ENCODE results near the gene POFUT2.

The POFUT2 gene

DNA sequence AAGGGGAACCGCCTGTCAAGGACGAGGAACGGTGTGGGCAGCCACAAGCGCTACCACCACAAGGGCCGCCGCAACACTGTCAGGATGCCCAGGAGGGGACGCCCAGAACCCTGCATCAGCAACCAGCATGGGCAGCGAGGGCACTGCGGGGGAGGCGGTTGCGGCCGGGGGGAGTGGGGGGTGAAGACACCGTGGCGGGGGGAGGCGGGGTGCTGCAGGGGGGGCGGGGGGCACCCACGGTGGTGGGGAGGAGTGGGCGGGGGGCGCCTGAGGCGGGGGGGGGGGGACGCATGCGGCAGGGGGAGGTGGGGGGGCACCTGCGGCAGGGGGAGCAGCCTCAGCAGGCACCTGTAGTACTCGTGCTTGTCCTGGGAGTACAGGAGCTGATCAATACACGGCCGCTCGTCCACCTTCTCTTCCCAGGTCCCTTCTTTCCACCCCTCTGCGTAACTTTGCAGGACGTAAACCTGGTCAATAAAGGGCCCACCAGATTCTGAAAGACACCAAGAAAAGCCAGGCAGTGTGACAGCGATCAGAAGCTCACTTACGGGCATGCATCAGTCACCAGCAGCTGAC is 4.6 kb downstream of the POFUT2 start:
- DNase-seq (ENCODE audit: low read depth): no peak

DNA sequence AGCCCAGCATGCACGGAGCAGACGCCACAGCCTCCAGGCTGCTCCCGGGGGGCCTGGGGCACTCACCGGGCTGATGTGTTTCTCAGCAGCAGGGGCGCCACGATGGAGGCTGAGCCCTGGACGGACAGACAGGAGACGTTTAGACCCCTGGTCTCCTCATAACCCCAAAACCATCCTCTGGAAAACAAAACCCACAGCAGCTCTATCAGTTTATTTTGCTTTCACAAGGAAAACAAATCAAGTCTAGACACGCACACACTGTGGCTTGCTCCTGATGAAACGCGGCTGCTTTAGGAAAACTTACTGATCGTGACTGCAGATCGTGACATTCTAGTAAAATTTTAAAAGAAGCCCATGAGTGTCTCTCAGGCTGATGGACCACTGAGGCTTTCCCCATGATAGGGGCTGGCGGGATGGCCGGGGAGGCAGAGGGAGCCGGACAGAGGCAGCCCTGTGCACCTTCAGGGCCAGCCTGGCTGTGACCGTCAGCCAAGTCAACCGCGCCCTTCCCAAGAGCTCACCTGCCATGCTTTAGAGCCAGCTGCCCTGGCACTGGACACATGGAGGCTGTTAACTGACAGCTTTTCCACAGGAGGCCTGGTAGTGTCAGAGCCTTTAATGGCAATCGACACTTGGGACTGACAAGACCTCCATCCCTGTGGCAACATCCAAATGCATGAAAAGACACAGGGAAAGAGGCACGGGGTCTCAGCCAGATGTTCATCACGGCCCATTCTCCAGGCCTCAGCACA is 5.2 kb downstream of the POFUT2 start:
- DNase-seq (ENCODE audit: low read depth): no peak

DNA sequence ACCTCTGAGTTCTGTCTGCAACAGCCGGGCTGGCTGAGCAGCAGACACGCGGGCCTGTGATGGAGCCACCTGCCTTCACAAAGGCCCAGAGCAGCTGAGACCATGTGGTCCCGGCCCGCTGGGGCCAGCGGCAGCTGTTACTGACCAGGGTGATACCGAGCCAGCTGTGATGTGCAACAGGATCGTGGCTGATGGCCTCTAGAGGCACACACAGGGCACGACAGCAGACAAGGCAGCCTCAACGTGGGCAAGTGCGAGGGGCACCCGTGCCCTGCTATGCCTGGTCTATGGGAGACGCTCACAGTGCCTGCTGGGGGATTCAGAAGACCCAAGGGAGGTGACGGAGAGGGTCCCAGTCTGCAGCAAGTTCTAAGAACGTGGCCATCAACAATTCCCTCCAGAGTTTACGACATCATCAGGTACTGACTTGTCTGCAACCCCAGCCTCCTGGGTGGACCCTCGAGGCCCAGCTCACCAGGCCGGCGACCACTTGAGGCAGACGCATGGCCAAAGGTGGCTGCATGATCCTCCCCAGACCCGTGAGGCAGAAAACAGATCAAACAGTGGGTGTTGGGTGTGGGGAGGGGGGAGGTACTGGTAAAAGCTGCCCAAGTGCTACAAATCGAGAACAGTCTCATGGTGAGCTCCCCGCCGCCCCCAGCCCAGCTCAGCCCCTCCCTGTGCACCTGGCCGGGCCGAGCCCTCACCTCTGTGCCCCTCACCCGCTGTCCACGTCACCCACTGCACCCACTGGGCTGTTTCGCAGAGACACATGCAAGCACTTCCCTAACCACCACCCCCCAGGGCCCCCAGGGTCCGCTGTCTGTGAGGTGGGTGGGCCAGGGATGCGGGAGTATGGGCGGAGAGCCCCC is 6.0 kb downstream of the POFUT2 start:
- no peak for DNase-seq (ENCODE audit: low read depth)

DNA sequence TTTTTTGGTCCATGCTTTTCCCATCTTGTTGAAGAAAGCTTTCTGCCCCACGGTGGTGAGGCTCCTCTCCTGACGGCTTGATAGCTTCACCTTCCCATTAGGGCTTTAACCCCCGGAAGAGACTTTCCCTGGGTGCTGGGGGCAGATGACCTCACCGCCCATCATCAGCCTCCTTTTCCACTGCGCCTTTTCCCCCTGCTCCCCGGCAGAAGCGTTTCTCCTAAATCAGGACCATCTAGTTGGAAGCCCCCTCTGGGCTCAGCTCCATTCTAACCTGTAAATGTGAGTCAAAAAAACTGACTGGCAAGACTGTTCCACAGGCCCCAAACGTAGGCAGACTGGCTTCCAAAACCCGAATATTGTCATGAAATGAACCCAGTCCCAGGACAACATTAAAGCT is 6.7 kb downstream of the POFUT2 start:
- no peak for DNase-seq (ENCODE audit: low read depth)

DNA sequence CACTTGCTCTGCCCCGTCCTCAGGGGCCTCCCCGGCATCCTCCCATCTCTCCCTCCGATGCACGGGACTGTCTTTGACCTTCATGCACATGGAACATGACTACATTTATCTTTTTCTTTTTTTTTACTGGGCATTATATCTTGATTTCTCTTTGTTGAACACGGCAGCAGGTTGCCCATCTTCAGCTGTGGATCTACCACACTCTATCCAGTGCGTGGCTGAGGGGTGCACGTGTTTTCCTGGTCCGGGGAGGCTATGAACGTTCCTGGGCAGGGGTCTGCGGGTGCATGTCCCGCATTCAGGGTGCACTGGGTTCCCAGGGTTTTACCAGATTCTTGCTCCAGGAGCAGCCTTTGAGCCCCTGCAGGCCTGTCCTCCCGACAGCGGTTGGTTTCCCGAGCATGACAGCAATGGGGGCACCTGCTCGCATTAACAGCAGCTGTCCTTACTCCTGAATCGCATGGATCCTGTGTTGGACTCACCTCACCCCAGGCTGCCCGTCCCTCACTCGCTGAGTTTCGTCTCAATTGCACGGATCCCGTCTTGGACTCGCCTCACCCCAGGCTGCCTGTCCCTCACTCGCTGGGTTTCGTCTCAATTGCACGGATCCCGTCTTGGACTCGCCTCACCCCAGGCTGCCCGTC is 7.4 kb downstream of the POFUT2 start:
- no peak for DNase-seq (ENCODE audit: low read depth)

DNA sequence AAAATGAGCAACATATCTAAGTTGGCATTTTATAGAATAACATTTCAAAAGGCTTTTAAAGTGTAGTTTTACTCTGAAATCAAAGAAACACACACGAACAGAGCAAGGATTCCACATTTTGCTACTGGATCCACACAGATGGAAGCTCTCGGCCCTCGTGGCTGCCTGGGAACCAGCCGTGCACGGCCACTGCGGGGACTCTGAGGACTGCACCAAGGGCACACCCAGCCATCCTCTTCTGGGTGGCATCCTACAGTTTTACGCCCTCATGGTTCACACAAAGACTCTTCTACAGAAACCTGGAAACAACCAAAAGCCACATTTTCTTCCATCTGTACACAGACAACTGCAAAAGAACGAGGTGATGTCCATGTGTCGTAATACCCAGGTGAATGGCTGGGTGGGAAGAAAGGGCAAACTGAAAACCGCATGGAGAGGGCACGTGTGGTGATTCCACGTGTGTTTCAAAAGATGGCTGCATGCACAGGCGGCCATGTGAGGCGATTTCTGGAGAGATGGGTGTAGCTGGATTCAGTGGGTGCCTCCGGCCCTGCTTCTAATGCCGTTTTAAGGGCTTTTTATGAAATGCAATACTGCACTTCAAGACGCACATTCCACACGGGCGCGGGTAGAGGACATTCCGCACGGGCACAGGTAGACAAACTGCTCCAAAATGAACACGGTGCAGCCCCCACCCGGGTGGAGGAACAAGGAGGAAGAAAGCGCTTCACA is 8.1 kb downstream of the POFUT2 start:
- no peak for DNase-seq (ENCODE audit: low read depth)

DNA sequence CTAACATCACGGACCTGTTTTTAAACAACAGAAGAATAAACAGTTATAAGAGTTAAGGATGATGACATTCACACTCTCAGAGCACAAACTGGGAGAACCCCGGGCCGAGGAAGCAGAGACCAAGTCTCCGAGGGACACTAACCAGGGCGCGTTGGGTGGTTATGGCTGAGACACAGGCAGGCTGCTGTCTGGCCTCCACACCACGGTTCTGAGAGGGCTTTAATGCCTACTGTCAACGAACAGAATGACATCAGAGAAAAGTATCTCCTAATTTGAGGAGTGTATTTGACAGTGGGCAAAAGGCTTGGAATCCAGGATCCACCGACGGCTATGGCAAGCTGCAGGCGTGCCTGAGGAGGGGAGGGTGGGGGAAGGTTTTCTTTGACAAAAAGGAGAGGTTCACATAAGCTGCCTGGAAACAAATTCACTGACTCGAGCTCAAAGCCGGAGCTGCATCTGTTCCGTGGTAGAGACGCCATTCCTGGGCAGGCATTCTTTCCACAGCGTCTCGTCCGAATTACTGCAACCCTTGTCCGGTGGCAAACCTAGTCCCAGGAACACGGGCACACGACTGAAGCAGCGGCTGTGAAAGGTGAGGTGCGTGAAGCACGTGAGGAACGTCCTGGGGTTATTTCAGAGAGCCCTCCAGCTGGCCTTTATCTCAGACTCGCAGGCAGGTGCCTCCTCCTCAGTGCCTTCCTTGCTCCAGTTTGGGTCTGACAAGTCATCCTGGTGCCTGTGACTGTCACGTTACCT is 9.4 kb downstream of the POFUT2 start:
- DNase-seq (ENCODE audit: low read depth): no peak

DNA sequence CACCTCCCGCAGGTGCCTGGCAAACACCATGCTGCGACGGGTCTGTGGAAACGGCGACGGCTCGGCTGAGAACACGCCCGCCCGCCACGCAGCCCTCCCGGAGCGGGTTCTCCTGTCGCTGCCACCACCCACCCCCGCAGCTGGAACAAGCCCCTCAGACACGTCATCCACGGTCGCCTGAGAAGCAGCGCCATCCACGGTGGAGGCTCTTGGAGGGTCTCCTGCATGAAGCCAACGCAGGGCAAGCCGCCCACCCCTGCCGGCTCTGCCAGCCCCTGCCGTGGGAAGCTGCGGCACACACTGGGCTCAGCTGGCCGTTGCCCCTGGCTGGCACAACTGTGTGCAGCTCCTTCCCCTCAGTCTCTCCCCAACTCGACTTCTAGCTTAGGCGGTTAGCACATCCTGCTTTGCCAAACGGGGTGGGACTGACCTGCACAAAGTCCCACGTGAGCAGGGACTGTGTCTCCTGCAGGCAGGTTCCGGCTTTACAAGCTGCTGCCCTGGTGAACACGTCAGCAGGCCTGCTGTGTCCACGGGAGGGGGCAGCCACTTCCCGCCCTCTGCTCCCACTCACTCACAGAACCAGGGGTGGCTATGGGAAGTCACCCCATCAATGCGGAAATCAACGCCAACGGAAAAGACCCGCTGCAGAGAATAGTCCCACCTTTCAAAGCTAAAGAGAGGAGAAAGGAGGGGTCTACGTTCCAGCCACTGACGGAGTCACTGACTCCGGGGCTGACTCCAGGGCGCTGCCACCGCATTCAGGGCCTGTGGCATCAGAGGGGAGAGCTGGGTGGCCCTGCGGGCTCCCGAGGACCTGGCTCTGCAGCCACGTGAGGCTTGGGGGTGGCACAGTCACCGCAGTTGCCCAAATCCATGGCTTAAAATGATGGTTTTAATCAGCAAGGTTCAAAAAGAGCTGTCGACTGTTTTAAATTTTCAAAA is 10.3 kb downstream of the POFUT2 start:
- no peak for DNase-seq (ENCODE audit: low read depth)

DNA sequence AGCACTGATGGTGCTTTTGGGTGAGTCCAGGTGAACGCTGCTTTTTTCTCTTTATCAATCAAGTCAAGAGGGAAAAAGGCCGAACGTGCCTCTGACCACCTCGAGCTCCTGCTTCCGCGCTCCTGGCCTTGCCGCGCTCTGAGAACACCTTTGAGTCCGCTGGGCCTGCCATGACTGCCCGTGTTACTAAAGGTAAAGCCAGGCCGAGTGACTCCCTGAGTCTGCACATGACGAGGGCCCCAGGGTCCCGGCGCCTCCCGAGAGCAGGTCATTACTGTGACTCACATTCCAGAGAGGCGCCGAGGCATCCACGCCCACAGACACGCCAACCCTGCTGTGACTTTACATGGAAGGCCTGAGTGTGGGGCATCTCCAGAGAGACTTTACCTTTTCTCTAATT is 11.1 kb downstream of the POFUT2 start:
- no peak for DNase-seq (ENCODE audit: low read depth)

DNA sequence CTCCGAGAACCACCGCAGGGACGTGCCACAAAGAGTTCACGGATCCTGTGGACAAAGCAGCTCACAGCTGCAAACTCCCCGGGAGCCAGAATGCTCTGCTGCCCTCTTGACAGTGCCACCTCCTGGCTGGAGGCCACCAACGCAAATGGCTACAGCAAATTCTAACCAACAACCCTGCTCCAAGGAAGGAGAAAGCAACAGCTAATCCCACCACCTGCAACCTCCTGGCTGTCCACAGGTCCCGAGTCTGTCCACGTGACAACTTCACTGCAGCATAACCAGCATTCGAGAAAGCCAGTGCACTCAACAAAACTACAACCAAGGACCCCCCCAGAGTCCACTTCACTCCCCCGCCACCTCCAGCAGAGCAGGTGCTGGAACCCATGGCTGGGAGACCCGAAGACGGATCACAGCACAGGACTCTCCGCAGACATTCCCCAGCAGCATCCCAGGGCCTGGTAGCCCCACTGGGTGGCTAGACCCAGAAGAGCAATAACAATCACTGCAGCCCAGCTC is 17.3 kb downstream of the POFUT2 start:
- no peak for DNase-seq (ENCODE audit: low read depth)

DNA sequence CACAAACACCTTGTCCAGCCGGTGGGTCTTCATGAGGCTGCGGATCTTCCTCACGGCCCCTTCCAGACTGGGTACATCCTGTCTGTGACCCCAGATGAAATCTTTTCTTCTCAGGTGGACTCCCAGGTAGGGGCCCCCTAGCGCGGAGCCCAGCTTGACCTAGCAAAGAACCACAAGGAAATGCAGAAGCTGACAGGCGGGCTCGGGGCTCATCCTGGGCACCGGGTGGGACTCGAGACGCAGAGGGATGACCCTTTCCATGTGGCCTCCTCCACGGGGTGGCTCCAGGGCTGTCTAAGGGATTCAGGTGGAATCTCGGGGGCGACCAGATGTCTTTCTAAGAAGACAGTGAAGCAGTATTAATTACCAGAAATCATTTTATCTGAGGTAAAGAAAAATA is 17.8 kb downstream of the POFUT2 start:
- DNase-seq (ENCODE audit: low read depth): no peak

DNA sequence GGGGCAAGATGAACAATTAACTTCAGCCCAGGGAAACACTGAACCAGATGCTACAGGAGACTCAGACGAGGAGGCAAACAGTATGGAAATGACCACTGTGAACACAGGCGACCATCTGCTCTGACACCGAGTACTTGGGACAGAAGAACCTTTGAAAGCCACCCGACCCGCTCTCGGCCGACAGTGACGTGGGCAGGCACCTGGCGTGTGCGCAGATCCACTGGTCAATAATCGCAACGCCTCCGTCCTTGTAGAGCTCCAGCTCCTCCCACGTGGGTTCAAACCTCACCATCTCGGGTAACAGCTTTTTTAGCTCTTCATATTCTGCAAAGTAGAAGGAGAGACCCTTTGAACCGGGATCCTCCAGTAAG is 20.3 kb downstream of the POFUT2 start:
- no peak for DNase-seq (ENCODE audit: low read depth)

DNA sequence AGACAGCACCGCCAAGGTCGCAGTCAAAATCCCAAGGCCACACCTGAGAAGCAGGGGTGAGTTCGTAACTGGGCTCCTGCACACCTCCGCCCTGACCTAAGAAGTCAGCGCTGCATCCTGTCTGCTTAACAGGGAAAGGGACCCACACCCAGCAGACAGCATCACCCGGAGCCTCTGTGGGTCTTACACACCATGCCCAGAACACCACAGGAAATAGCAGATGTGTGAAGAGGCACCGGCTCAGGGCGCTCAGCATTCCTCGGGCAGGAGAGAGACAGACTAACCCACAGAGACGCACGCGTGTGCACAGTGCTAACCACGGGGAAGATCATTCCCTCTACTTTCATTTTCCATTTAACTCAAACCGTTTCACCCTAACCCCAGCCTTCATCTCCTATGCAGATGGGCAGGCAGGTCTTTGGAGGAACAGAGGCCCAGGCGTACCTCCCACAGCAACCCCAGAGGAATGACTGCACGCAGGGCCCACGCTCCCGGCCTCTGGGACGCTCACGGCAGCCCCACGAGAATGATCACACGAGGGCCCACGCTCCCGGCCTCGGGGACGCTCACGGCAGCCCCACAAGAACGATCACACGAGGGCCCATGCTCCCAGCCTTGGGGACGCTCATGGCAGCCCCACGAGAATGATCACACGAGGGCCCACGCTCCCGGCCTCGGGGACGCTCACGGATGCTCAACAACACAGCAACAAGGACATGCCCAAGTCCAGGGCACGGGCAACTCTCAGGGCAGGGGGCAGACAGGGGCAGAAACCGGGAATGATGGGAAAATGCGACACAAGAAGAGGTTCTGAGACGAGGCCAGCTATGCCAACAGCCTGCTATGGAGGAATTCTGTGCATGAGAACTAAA is 20.9 kb downstream of the POFUT2 start:
- peak; percentile 21 for DNase-seq (ENCODE audit: low read depth)

DNA sequence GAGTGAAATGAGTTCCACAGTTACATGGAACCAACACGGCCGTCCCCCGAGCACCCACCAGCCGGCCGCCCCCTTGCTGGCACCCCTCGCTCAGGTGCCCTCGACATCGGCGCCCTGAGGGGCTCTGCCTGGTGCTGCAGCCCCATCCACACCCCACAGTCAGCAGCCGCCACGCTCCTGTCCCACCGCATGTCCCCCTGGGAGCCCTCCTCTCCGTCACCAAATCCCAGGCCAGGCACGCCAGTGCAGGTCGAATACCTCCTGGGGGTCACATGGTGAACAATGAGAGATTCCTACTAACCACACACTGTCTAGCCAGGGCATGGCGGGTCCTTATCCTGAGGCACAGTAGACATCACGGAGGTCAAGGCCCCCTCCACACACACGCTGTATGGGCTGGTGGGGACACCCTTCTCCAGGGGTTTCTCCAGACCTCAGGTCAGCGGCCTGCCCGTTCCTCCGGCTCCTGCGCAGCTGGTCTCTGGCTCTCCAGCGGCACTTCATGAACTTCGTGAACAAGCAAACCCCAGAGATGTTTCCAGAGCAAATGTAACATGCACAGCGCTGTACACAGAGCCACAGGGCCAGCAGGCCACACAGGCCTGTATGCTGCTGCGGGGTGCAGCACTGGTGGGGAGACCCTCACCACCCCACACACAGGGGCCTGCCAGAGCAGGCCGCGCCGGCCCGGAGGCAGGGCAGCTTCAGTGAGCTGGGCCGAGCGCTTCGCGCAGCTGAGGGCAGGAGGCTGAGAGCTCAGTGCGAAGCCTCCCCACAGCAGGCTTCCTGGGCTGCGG is 21.8 kb downstream of the POFUT2 start:
- no peak for DNase-seq (ENCODE audit: low read depth)

DNA sequence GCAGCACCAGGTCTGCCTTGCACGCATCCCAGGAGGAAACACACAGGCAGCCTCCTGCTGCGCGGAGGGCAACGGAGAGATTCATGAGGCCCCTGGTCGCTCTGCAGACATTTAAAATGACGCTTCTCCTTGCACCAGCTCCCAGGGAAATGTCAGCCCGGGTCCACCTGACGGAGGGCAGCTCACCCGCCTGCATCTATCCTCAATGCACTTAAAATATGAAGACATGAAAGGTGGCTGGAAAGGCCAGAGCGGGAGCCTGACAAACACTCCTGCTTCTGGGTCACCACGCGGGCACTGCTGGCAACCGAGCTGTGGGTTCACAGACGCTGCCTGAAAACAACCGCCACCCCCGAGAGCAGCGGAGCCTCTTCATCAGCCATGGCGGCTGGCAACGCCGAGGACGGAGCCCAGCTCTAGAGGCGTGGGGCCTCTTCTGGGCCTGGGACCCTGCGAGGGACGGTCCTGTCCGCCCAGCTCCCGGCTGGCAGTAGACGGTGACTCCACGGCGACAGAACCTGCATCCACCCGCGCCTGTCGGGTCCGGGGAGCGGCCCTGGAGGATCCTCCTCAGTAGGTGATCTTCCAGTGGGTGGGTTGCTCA is 22.7 kb downstream of the POFUT2 start:
- DNase-seq (ENCODE audit: low read depth): no peak

DNA sequence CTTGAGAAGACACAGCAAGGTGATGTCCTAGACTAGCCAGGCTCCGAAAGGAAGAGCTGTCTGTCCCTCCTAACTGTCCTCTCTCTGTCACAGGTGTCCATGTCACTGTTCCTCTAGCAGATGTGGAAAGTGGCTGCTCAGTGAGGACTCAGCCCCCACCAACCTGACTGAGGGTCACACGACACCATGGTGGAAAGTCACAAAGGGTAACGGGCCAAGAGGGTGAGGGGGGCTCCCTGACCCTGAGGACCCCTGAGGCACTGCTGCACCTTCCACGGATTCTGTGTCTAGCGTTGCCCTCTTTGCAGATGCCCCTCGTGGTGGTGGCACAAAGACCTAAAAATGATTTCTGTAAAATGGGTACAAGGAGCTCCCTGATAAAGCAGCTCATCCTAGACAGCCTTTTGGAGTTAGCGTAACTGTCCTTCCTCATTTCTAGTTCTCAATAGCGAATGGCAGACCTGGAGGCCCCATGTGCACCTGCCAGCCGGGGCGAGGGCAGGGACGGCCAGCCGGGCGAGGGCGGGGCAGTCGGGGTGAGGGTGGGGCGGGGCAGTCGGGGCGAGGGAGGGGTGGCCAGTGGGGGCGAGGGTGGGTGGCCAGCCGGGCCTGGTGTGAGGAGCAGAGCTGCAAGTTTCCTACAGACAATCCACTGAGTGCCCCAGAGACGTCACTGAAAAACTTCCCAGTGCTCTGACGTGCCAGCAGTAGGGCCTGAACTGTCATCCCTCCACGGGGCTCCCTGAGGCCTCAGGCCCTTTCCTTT is 23.4 kb downstream of the POFUT2 start:
- no peak for DNase-seq (ENCODE audit: low read depth)

DNA sequence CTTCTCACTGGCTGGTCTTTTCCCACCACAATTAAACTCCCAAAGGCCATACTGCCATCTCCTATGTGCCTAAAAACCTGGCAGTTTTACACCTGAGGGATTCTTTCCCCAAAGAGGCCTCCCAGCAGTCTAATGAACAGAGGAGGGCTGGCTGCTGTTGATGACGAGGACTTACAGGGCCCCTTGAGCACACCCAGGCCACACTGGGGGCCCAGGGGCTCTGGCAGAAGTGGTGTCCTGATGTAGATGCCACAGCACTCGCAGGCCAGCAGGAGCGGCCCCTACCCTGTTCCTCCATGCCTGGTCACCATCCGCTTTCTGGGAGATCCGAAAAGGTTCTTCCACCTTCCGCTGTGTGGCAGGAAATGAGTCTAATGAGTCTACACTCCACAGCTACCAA is 24.2 kb downstream of the POFUT2 start:
- DNase-seq (ENCODE audit: low read depth): no peak

Measured in activated T-helper 9 cell treated with anti-CD3 and anti-CD28 coated beads, Interleukin-2, amount 50 U/mL, for 16 hours (primary cell).